GM19468 (cell line): Measurements from ENCODE around the gene CCDC170.
"Not testable (repeated sequence)": the region's sequence is repeated elsewhere in the genome, so short reads cannot be mapped to it uniquely, and the experiment has no call there.

ENCODE experiments used
- ATAC-seq: cut with Tn5 transposase; IDR thresholded peaks from one replicate; pipeline ENCODE4 v1.9.1; 2021; ENCODE audit warnings: mild to moderate bottlenecking, moderate library complexity, moderate number of reproducible peaks; ENCODE audit not compliant: unreplicated experiment; ENCODE audit errors: extremely low read depth

Gene CCDC170

DNA sequence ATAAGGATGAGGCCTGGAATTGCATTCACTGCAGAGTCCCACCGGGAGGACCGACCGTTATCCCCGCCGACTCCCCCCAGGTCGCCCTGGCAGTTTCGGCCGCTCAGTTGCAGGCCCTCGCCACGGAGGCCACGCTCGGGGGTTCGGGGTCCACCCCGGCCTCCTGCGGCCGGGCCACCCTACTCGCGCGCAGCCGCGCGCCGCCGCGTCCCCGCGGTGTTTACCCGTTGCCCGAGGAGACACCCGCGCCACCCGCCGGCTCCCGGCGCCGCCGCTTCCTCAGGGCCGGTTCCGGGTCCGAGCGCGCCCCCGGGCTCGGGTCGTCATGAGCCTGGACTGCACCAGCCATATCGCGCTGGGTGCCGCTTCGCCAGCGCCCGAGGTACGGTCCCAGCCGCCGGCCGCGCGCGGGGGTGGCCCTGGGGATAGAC, at the start of gene CCDC170:
Gene CCDC170 (plus strand): TSS at position 214 of the 431 bp plus-strand sequence. CDS start 112 bp downstream, at position 326.
- no peak for ATAC-seq

GRCh38 chr6:151445482-151445881, 48.3 kb upstream of the CCDC170 start:
- ATAC-seq, result no peak

- no peak for ATAC-seq
Measured at GRCh38 chr6:151447237-151447636, 46.6 kb upstream of the CCDC170 start.

GRCh38 chr6:151448623-151449022, 45.2 kb upstream of the CCDC170 start:
- no peak for ATAC-seq

DNA sequence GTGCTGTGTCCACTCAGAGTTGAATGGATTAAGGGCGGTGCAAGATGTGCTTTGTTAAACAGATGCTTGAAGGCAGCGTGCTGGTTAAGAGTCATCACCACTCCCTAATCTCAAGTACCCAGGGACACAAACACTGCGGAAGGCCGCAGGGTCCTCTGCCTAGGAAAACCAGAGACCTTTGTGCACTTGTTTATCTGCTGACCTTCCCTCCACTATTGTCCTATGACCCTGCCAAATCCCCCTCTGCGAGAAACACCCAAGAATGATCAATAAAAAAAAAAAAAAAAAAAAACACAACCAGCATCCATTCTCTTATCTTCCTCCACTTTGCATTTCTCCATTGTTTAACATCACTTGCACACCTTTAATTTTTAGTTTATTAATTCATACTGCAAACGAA, 42.9 kb upstream of the CCDC170 start:
- not testable (repeated sequence) for ATAC-seq

- ATAC-seq, result no peak
Measured at GRCh38 chr6:151451417-151451949, 42.3 kb upstream of the CCDC170 start.

GRCh38 chr6:151451950-151452749, 41.7 kb upstream of the CCDC170 start, which contains the start of gene RMND1:
TSS of gene RMND1 (minus strand) at chr6:151452126. CDS start at chr6:151445811, 6,315 bp downstream.
- ATAC-seq, result peak; percentile 98

DNA sequence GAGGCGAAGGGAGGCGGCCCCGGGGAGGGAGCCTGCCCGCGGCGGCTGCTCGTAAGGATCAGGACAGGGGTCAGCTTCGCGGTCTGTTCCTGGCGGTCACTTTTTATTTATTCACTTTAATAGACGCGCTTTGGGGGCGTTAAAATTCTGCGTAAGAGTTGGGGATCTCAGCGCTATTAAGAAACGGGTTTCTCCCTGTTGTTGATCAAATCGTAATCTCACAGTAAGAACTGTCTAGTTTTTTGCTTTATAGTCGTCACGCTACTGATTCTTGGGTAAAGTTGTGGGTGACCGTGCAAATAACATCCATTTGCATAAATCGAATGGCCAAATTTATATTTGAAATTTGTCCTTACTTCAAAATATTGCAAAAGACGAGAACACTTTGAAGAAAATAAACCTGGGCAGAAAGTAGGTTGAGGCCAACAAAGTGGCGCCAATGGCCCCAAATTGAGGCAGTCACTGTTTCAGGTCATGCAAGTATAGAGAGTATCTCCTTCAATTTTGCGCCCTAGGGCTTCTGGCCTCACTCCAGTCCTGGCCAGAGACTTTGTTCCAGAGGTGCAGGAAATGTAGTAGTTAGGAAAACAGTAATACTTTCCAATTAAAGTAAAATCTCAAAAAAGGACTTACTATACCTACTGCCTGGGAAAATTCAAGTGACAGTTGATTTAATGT, 40.9 kb upstream of the CCDC170 start:
- ATAC-seq, result no peak

DNA sequence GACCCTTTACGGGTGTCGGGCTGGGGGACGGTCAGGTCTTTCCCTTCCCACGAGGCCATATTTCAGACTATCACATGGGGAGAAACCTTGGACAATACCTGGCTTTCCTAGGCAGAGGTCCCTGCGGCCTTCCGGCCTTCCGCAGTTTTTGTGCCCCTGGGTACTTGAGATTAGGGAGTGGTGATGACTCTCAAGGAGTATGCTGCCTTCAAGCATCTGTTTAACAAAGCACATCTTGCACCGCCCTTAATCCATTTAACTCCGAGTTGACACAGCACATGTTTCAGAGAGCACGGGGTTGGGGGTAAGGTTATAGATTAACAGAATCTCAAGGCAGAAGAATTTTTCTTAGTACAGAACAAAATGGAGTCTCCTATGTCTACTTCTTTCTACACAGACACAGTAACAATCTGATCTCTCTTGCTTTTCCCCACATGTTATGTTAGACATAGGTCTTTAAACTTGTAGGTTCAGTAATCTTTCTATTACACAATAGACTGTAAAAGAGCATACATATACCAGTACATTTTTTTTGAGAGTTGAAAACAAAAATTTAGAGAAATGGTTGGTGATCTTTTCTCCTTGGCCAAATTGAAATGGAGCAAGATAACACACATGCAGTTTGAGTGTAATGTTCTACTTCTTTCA, 37.9 kb upstream of the CCDC170 start:
- not testable (repeated sequence) for ATAC-seq

DNA sequence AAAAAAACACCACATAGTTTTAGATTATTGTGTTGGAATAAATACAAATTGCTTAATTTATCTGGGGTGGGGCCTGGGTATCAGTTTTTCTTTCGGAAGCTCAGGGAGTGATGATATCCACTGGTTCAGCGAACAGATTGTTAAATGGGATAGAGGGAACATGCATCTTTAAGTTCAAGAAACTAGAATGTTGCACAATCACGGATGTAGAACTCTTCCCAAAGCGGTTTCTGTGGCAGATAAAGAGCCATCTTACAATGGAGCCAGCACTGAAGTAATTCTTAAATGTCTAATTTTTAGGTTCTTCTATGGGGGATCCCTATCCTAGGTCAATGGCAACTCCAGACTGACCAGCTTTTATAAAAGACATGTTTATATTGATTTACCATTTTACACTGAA, 32.1 kb upstream of the CCDC170 start:
- ATAC-seq, result no peak

DNA sequence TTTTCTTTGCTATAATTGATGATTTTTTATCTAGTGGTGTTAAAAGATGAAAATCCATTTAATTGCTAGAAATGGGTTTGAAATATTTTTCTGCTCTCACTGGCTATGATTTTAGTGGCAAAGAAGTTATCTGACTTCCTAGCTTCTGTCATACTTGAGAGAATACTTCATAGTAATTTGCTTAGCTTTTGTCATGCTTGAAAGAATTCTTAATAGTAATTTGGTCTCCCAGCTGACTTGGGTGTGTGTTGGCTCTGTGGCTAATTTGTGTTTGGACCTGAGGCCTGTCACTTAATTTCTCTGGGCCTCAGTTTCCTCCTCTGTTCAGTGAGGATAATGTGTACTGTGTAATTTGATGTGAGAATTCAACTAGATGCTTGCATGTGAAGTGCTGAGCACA, 29.1 kb upstream of the CCDC170 start:
- ATAC-seq, result no peak

- no peak for ATAC-seq
Measured at GRCh38 chr6:151475653-151476523, 17.9 kb upstream of the CCDC170 start.

GRCh38 chr6:151477726-151478125, 16.1 kb upstream of the CCDC170 start:
- ATAC-seq, result no peak

- no peak for ATAC-seq
Measured at GRCh38 chr6:151478670-151479069, 15.1 kb upstream of the CCDC170 start.

DNA sequence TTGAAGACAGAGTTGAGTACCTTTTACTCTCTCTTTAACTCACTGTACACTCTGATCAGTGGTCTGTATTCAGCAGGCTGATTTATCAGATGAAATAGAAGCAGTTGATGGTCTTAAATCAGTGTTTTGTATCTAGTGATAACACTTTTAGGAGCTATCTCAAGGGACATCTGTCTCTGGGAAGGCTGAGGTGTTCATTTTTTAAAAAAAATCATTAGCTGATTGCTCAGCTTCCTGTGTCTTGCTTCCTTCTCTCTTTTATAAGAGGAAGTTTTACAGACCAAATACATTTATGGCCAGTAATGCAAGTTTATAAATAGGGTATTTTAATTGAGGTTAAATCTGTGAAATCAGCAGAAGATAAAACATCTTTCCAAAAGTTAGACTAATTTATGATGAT, 12.0 kb upstream of the CCDC170 start:
- no peak for ATAC-seq

DNA sequence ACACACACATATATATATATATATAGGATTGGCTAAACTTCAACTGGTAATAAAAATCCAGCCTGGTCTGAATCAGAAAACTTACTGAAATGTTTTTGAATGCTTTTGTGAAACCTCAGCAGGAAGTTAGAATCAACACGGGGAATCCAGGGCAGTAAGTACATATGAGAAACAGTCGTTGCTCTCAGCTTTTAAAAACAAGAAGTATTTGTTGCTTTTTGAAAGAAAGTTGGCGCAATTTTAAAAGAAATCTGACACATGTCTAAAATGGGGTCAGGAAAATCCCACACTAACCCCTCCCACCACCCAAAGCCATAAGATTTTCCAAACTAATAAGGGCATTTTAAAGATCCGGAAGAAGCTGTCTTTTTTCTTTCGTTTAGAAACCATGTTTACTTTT, 11.5 kb upstream of the CCDC170 start:
- no peak for ATAC-seq

DNA sequence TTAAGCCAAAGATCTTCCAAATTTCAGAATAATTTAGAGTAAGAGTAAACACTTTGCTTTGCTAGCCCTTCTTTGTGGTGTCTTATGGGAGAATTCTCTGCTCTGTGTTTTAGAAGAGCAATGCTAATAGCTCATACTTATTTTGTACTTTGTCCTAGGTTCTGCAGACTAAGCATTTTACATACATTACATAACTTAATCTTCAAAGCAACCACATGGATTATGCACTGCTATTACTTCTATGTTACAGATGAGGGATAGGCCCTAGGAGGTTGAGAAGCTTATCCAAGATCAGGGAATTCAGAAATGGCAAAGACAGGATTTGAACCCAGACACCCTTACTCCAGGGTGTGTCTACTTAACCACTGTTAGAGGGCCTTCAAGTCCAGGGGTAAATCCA, 9.8 kb upstream of the CCDC170 start:
- ATAC-seq, result no peak

DNA sequence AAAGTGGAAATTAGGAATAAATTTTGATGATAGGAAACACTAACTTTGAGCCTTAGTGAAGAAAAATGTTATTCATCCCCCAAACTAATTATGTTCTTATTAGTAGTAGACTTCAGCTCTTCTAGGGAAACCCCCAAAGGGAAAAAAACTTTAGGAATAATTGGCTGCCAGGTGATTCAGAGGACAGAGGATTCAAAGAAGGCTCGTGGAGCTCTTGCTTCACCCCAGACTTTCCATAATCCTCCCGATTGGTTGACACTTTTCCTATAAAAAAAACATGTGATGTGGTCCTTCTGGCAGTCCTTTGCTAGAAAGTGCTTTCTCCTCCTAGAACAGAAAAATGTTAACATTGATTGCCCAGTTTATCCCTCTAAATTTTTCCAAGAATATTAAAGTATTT, 5.6 kb upstream of the CCDC170 start:
- no peak for ATAC-seq

- no peak for ATAC-seq
Measured at GRCh38 chr6:151490996-151491395, 2.8 kb upstream of the CCDC170 start.
